ENCODE measurements around the gene ESF1. TPM values are rescaled to one million over a fixed set of nuclear protein-coding genes. Genes with fewer than 3 reads are reported as not detected.

The ESF1 gene
- total RNA-seq, 5 donors from 2014 or later (not counting 1 experiment from before 2014, with no cell fraction given) = 9.4 to 14.2 (median 12.2) TPM

DNA sequence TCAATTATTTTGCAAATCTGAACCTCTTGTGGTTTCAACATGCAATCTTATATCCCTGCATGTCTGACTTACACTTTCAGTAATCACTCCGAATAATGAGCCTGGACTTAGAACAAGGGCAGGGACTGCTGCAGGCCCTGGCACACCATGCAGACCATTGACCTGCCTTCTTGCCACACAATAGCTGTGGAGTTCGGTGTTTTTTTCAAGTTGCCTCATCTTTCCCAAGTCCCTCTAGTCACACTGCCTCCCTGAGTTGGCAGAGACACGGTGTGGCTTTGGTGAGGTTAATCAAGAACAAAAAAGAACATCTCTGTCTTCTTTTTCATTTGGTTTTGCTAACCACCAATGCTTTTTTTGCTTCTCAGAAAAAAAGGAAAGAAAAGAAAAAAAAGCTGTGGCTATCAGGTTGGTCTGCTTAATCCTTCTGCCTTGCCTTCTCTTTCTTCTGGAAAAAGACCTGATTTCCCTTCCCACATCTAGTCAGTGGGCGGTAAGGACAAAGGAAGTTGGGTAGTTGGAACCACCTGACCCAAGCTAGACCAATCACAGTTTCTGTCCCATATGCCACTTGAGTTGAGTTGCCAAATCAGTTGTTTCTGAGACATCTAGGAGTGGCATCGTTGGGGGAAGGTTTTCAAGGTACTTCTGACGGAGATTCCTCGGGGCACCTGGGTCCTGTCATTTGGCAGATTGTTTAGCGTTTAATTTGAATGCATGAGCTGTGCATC, 90.1 kb downstream of the ESF1 start:
- Histone ChIP-seq H3K27ac (ENCODE audit: low read length) (no peak overlapping the region), H3K9me3 (no peaks in the 10 kb centered on the region), H3K4me3 (ENCODE audit: control insufficient read depth in 1 of 2, extremely low read depth in 1 of 2, low read length in 1 of 2) (no peak overlapping the region), H3K36me3 (ENCODE audit: control insufficient read depth in 2 of 2, extremely low read depth in 1 of 2, insufficient read depth in 1 of 2, low read length in 1 of 2) (no peaks in the 10 kb centered on the region), H3K4me1 (ENCODE audit: control insufficient read depth in 1 of 2, extremely low read depth in 1 of 2, insufficient read depth in 2 of 2, low read length in 2 of 2) (no peaks in the 10 kb centered on the region), H3K27me3 (replicated peaks in 1 of 2; ENCODE audit: control insufficient read depth in 2 of 2, extremely low read depth in 1 of 2, insufficient read depth in 2 of 2, low read length in 1 of 2) (peaks cover 0 to 2% of the 10 kb centered on the region in 2 experiments)
- no peaks in the 10 kb centered on the region for H3K9me3 Mint-ChIP-seq
- H3K27me3 Mint-ChIP-seq = peaks cover 9 to 12% of the 10 kb centered on the region in 2 donors
- WGBS (ENCODE audit: insufficient coverage) = 27% methylated on average over 2 of the region's 8 CpGs
- no peak overlapping the region for H3K4me3 Mint-ChIP-seq
- ChIA-PET POLR2A (interaction anchor here in 1 of 2 donors (0.6 kb wide), 1 partner anchor 1988 kb away, joined by 3 read pairs; no protein-coding TSS in a partner anchor), CTCF (interaction anchor here in 1 of 2 donors (0.6 kb wide), 1 partner anchor 147 kb away, joined by 3 read pairs; no protein-coding TSS in a partner anchor)
- H3K4me1 Mint-ChIP-seq = no peaks in the 10 kb centered on the region
- ATAC-seq (replicated peaks in 1 of 4) (no peak), DNase-seq (no peak)
- H3K36me3 Mint-ChIP-seq = no peaks in the 10 kb centered on the region
- no peak overlapping the region for H3K27ac Mint-ChIP-seq

- H3K36me3 Mint-ChIP-seq = no peaks in the 10 kb centered on the region
- H3K9me3 ChIP-seq = no peaks in the 10 kb centered on the region
- no peak overlapping the region for H3K27ac Mint-ChIP-seq
- no peaks in the 10 kb centered on the region for H3K4me1 Mint-ChIP-seq
- H3K4me3 ChIP-seq (ENCODE audit: control insufficient read depth in 1 of 2, extremely low read depth in 1 of 2, low read length in 1 of 2) = no peak overlapping the region
- ATAC-seq (replicated peaks in 1 of 4) (no peak), DNase-seq (no peak)
- H3K36me3 ChIP-seq (ENCODE audit: control insufficient read depth in 2 of 2, extremely low read depth in 1 of 2, insufficient read depth in 1 of 2, low read length in 1 of 2) = no peaks in the 10 kb centered on the region
- no peak overlapping the region for H3K27ac ChIP-seq (ENCODE audit: low read length)
- POLR2A ChIA-PET = no interaction called here
- peaks cover 0 to 2% of the 10 kb centered on the region in 2 experiments for H3K27me3 ChIP-seq (replicated peaks in 1 of 2; ENCODE audit: control insufficient read depth in 2 of 2, extremely low read depth in 1 of 2, insufficient read depth in 2 of 2, low read length in 1 of 2)
- H3K4me3 Mint-ChIP-seq = no peak overlapping the region
- peaks cover 9 to 12% of the 10 kb centered on the region in 2 donors for H3K27me3 Mint-ChIP-seq
- H3K9me3 Mint-ChIP-seq = no peaks in the 10 kb centered on the region
- CTCF ChIA-PET = no interaction called here
- WGBS (ENCODE audit: insufficient coverage) = 86% methylated on average over 5 of the region's 11 CpGs
- H3K4me1 ChIP-seq (ENCODE audit: control insufficient read depth in 1 of 2, extremely low read depth in 1 of 2, insufficient read depth in 2 of 2, low read length in 2 of 2) = no peaks in the 10 kb centered on the region
These were observed 91.7 kb downstream of the ESF1 start for GRCh38 chr20:13692802-13693736.

GRCh38 chr20:13690943-13691342, 93.8 kb downstream of the ESF1 start:
- Mint-ChIP-seq H3K9me3 (no peaks in the 10 kb centered on the region), H3K27me3 (peaks cover 13 to 15% of the 10 kb centered on the region in 2 donors), H3K27ac (no peak overlapping the region), H3K4me1 (no peaks in the 10 kb centered on the region), H3K4me3 (no peak overlapping the region), H3K36me3 (no peaks in the 10 kb centered on the region)
- ATAC-seq (replicated peaks in 1 of 4) = no peak
- POLR2A ChIA-PET = no interaction called here
- 89% methylated on average over 1 of the region's 1 CpG for WGBS (ENCODE audit: insufficient coverage)
- H3K27ac ChIP-seq (ENCODE audit: low read length) = no peak overlapping the region
- peaks cover 0 to 2% of the 10 kb centered on the region in 2 experiments for H3K27me3 ChIP-seq (replicated peaks in 1 of 2; ENCODE audit: control insufficient read depth in 2 of 2, extremely low read depth in 1 of 2, insufficient read depth in 2 of 2, low read length in 1 of 2)
- H3K9me3 ChIP-seq = no peaks in the 10 kb centered on the region
- H3K4me3 ChIP-seq (ENCODE audit: control insufficient read depth in 1 of 2, extremely low read depth in 1 of 2, low read length in 1 of 2) = no peak overlapping the region
- no peak for DNase-seq
- no peaks in the 10 kb centered on the region for H3K36me3 ChIP-seq (ENCODE audit: control insufficient read depth in 2 of 2, extremely low read depth in 1 of 2, insufficient read depth in 1 of 2, low read length in 1 of 2)
- H3K4me1 ChIP-seq (ENCODE audit: control insufficient read depth in 1 of 2, extremely low read depth in 1 of 2, insufficient read depth in 2 of 2, low read length in 2 of 2) = no peaks in the 10 kb centered on the region
- CTCF ChIA-PET = no interaction called here

- H3K27ac ChIP-seq (ENCODE audit: low read length) = no peak overlapping the region
- ATAC-seq (replicated peaks in 1 of 4) (no peak), DNase-seq (no peak)
- no peaks in the 10 kb centered on the region for H3K36me3 ChIP-seq (ENCODE audit: control insufficient read depth in 2 of 2, extremely low read depth in 1 of 2, insufficient read depth in 1 of 2, low read length in 1 of 2)
- ChIA-PET POLR2A (no interaction called here), CTCF (no interaction called here)
- Mint-ChIP-seq H3K9me3 (no peaks in the 10 kb centered on the region), H3K36me3 (no peaks in the 10 kb centered on the region), H3K4me1 (peaks cover 1 to 6% (median 5%) of the 10 kb centered on the region in 3 donors), H3K27me3 (peaks cover 20 to 25% of the 10 kb centered on the region in 2 donors), H3K27ac (no peak overlapping the region), H3K4me3 (no peak overlapping the region)
- H3K4me1 ChIP-seq (ENCODE audit: control insufficient read depth in 1 of 2, extremely low read depth in 1 of 2, insufficient read depth in 2 of 2, low read length in 2 of 2) = no peaks in the 10 kb centered on the region
- WGBS (ENCODE audit: insufficient coverage) = 86% methylated on average over 1 of the region's 3 CpGs
- peaks cover 0 to 7% of the 10 kb centered on the region in 2 experiments for H3K27me3 ChIP-seq (replicated peaks in 1 of 2; ENCODE audit: control insufficient read depth in 2 of 2, extremely low read depth in 1 of 2, insufficient read depth in 2 of 2, low read length in 1 of 2)
- no peak overlapping the region for H3K4me3 ChIP-seq (ENCODE audit: control insufficient read depth in 1 of 2, extremely low read depth in 1 of 2, low read length in 1 of 2)
- H3K9me3 ChIP-seq = no peaks in the 10 kb centered on the region
These were observed 96.9 kb downstream of the ESF1 start for GRCh38 chr20:13687815-13688214.

DNA sequence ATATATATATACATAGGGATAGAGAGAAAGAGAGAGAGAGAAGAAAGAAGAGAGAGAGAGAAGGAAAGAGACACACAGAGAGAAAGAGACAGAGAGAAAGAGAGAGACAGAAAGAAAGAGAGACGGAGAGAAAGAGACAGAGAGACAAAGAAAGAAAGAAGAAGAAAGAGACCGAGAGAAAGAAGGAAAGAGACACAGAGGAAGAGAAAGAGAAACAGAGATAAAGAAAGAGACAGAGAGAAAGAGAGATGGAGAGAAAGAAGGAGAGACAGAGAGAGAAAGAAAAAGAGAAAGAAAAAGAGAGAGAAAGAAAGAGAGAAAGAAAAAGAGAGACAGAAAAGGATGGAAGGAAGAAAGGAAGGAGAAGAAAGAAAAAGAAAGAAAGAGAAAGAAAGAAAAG, 99.1 kb downstream of the ESF1 start:
- Histone ChIP-seq H3K4me3 (ENCODE audit: control insufficient read depth in 1 of 2, extremely low read depth in 1 of 2, low read length in 1 of 2) (no peak overlapping the region), H3K36me3 (ENCODE audit: control insufficient read depth in 2 of 2, extremely low read depth in 1 of 2, insufficient read depth in 1 of 2, low read length in 1 of 2) (no peaks in the 10 kb centered on the region), H3K27ac (ENCODE audit: low read length) (no peak overlapping the region), H3K4me1 (ENCODE audit: control insufficient read depth in 1 of 2, extremely low read depth in 1 of 2, insufficient read depth in 2 of 2, low read length in 2 of 2) (no peaks in the 10 kb centered on the region), H3K27me3 (replicated peaks in 1 of 2; ENCODE audit: control insufficient read depth in 2 of 2, extremely low read depth in 1 of 2, insufficient read depth in 2 of 2, low read length in 1 of 2) (peaks cover 0 to 7% of the 10 kb centered on the region in 2 experiments), H3K9me3 (no peaks in the 10 kb centered on the region)
- no peaks in the 10 kb centered on the region for H3K9me3 Mint-ChIP-seq
- DNase-seq (no peak), ATAC-seq (replicated peaks in 1 of 4) (no peak)
- no peak overlapping the region for H3K27ac Mint-ChIP-seq
- ChIA-PET CTCF (no interaction called here), POLR2A (no interaction called here)
- peaks cover 19 to 25% of the 10 kb centered on the region in 2 donors for H3K27me3 Mint-ChIP-seq
- no peaks in the 10 kb centered on the region for H3K36me3 Mint-ChIP-seq
- no peak overlapping the region for H3K4me3 Mint-ChIP-seq
- WGBS (ENCODE audit: insufficient coverage) = 75% methylated on average over 2 of the region's 2 CpGs
- peaks cover 1 to 6% (median 5%) of the 10 kb centered on the region in 3 donors for H3K4me1 Mint-ChIP-seq

- H3K4me3 ChIP-seq (ENCODE audit: control insufficient read depth in 1 of 2, extremely low read depth in 1 of 2, low read length in 1 of 2) = no peak overlapping the region
These were observed 100.0 kb downstream of the ESF1 start for GRCh38 chr20:13684566-13685222.

More at GRCh38 chr20:13684566-13685222, 100.0 kb downstream of the ESF1 start:
- H3K9me3 Mint-ChIP-seq = no peaks in the 10 kb centered on the region
- ATAC-seq (replicated peaks in 1 of 4) (no peak), DNase-seq (no peak)
- peaks cover 19 to 25% of the 10 kb centered on the region in 2 donors for H3K27me3 Mint-ChIP-seq
- Histone ChIP-seq H3K27me3 (replicated peaks in 1 of 2; ENCODE audit: control insufficient read depth in 2 of 2, extremely low read depth in 1 of 2, insufficient read depth in 2 of 2, low read length in 1 of 2) (peaks cover 0 to 7% of the 10 kb centered on the region in 2 experiments), H3K4me1 (ENCODE audit: control insufficient read depth in 1 of 2, extremely low read depth in 1 of 2, insufficient read depth in 2 of 2, low read length in 2 of 2) (no peaks in the 10 kb centered on the region), H3K9me3 (no peaks in the 10 kb centered on the region), H3K27ac (ENCODE audit: low read length) (no peak overlapping the region), H3K36me3 (ENCODE audit: control insufficient read depth in 2 of 2, extremely low read depth in 1 of 2, insufficient read depth in 1 of 2, low read length in 1 of 2) (no peaks in the 10 kb centered on the region)
- ChIA-PET CTCF (no interaction called here), POLR2A (no interaction called here)
- no peak overlapping the region for H3K4me3 Mint-ChIP-seq
- H3K4me1 Mint-ChIP-seq = peaks cover 1 to 6% (median 5%) of the 10 kb centered on the region in 3 donors
- H3K36me3 Mint-ChIP-seq = no peaks in the 10 kb centered on the region
- WGBS (ENCODE audit: insufficient coverage) = 0% methylated on average over 1 of the region's 5 CpGs
- no peak overlapping the region for H3K27ac Mint-ChIP-seq

Data from T-cell (primary cell).